Measurements from ENCODE around the gene C1orf74. TPM values are rescaled to one million over a fixed set of nuclear protein-coding genes. Genes with fewer than 3 reads are reported as not detected.

C1orf74 gene
- total and polyA plus RNA-seq, 12 donors, result 0.98 to 5.4 (median 2.2) TPM

- no peak for DNase-seq
- no peaks in the 10 kb centered on the region for H3K9me3 ChIP-seq (replicated peaks in 1 of 3)
- H3K27ac ChIP-seq, result no peak overlapping the region
- WGBS, 4 donors, result 59 to 77% (median 72%) methylated on average over 6 to 9 of the region's 9 CpGs
- H3K27me3 ChIP-seq, result no peaks in the 10 kb centered on the region
- H3K4me1 ChIP-seq (replicated peaks in 1 of 2), result peaks cover 0 to 12% of the 10 kb centered on the region in 2 donors
- intact Hi-C loops (cut with DNase I), result no loop called here
- H3K36me3 ChIP-seq (replicated peaks in 1 of 2), result no peaks in the 10 kb centered on the region
- TF ChIP-seq POLR2A (IDR thresholded peaks at IDR 0.05) (no peak), CTCF (IDR thresholded peaks at IDR 0.05) (no peak)
- no peak overlapping the region for H3K4me3 ChIP-seq
Measured at GRCh38 chr1:209768354-209768774, 16.0 kb downstream of the C1orf74 start.

- DNase-seq, result no peak
- TF ChIP-seq POLR2A (IDR thresholded peaks at IDR 0.05) (no peak), CTCF (IDR thresholded peaks at IDR 0.05) (no peak)
- Histone ChIP-seq H3K4me3 (no peak overlapping the region), H3K27me3 (no peaks in the 10 kb centered on the region), H3K9me3 (replicated peaks in 1 of 3) (no peaks in the 10 kb centered on the region), H3K4me1 (replicated peaks in 1 of 2) (peaks cover 0 to 12% of the 10 kb centered on the region in 2 donors), H3K27ac (no peak overlapping the region), H3K36me3 (replicated peaks in 1 of 2) (no peaks in the 10 kb centered on the region)
- intact Hi-C loops (cut with DNase I), result no loop called here
Measured at GRCh38 chr1:209767706-209768105, 16.7 kb downstream of the C1orf74 start.

GRCh38 chr1:209767096-209767495, 17.3 kb downstream of the C1orf74 start:
- Histone ChIP-seq H3K27me3 (no peaks in the 10 kb centered on the region), H3K9me3 (replicated peaks in 1 of 3) (no peaks in the 10 kb centered on the region), H3K27ac (no peak overlapping the region), H3K4me3 (no peak overlapping the region), H3K4me1 (replicated peaks in 1 of 2) (peaks cover 0 to 12% of the 10 kb centered on the region in 2 donors), H3K36me3 (replicated peaks in 1 of 2) (no peaks in the 10 kb centered on the region)
- intact Hi-C loops (cut with DNase I), result no loop called here
- TF ChIP-seq POLR2A (IDR thresholded peaks at IDR 0.05) (no peak), CTCF (IDR thresholded peaks at IDR 0.05) (no peak)
- DNase-seq, result no peak

GRCh38 chr1:209766051-209766450, 18.3 kb downstream of the C1orf74 start:
- Histone ChIP-seq H3K9me3 (replicated peaks in 1 of 3) (no peaks in the 10 kb centered on the region), H3K36me3 (replicated peaks in 1 of 2) (no peaks in the 10 kb centered on the region), H3K27ac (no peak overlapping the region), H3K4me1 (replicated peaks in 1 of 2) (peaks cover 0 to 12% of the 10 kb centered on the region in 2 donors), H3K4me3 (no peak overlapping the region), H3K27me3 (no peaks in the 10 kb centered on the region)
- intact Hi-C loops (cut with DNase I), result no loop called here
- no peak for TF ChIP-seq POLR2A (IDR thresholded peaks at IDR 0.05)
- TF ChIP-seq CTCF (IDR thresholded peaks at IDR 0.05), result no peak
- no peak for DNase-seq
- 64 to 79% (median 71%) methylated on average over 2 of the region's 2 CpGs for WGBS, 4 donors
